Muscle layer of colon (tissue), 2 donors: Measurements from ENCODE around the gene ALKBH4.
"Not testable (repeated sequence)": the region's sequence is repeated elsewhere in the genome, so short reads cannot be mapped to it uniquely, and the experiment has no call there.

Experiments used
- H3K27ac ChIP-seq: one replicate; pipeline ENCODE4 v1.7.0; 2013; ENCODE audit warnings: low read depth, mild to moderate bottlenecking, low read length, moderate library complexity
- H3K27me3 ChIP-seq, 2 donors: one replicate each; pipeline ENCODE4 v1.7.0; 2013; ENCODE audit warnings: low read length in 2 of 2, mild to moderate bottlenecking in 2 of 2; ENCODE audit not compliant: insufficient read depth in 2 of 2, control insufficient read depth in 1 of 2
- H3K36me3 ChIP-seq: one replicate; pipeline ENCODE4 v1.7.0; 2013; ENCODE audit warnings: mild to moderate bottlenecking, low read length; ENCODE audit not compliant: insufficient read depth
- H3K4me1 ChIP-seq: one replicate; pipeline ENCODE4 v1.7.0; 2013; ENCODE audit warnings: mild to moderate bottlenecking, low read length; ENCODE audit not compliant: insufficient read depth
- H3K4me3 ChIP-seq, 2 donors: one replicate each; pipeline ENCODE4 v1.7.0; 2013; ENCODE audit warnings: low read length in 2 of 2, low read depth in 1 of 2, mild to moderate bottlenecking in 1 of 2, moderate library complexity in 1 of 2
- H3K9ac ChIP-seq: one replicate; pipeline ENCODE4 v1.7.0; 2013; ENCODE audit warnings: low read length
- H3K9me3 ChIP-seq: one replicate; pipeline ENCODE4 v1.7.0; 2013; ENCODE audit warnings: mild to moderate bottlenecking, low read length
- donor health status: abdominal sarcoma.
- donor health status: Adenocarcinoma of cecum.

The ALKBH4 gene

GRCh38 chr7:102463841-102464576 is 654 bp downstream of the ALKBH4 start:
- Histone ChIP-seq H3K4me1 (peaks cover 16% of the 10 kb centered on the region), H3K9me3 (no peaks in the 10 kb centered on the region), H3K4me3 (peak overlapping the region; percentile 97 to 100), H3K27ac (peak overlapping the region; percentile 98), H3K27me3 (no peaks in the 10 kb centered on the region), H3K36me3 (peaks cover 5% of the 10 kb centered on the region), H3K9ac (peak overlapping the region; percentile 93)

DNA sequence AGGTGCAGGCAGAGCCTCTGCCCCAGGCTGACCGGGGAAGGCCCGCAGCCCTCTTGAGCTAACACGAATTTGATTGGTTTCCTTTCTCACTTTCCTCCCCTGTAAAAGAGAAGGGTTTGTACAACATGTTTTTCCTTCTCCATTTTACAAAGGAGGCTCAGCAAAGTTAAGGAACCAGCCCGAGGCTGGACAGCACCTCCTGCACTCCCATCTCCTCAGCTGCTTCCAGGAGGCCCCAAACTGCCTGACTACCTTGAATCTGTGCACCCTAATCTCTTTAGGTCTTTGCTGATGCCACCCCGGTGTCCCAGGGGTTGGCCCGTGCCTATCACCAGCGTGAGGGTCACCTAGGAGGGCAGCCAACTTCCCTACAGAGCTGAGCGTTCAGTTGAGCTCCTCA is 4.2 kb downstream of the ALKBH4 start:
- no peaks in the 10 kb centered on the region for H3K27me3 ChIP-seq
- H3K9me3 ChIP-seq, result no peaks in the 10 kb centered on the region
- H3K4me3 ChIP-seq, result no peak overlapping the region
- no peak overlapping the region for H3K9ac ChIP-seq
- H3K36me3 ChIP-seq, result peaks cover 17% of the 10 kb centered on the region
- no peak overlapping the region for H3K27ac ChIP-seq
- peaks cover 9% of the 10 kb centered on the region for H3K4me1 ChIP-seq

GRCh38 chr7:102459221-102459844 is 5.3 kb downstream of the ALKBH4 start:
- no peaks in the 10 kb centered on the region for H3K27me3 ChIP-seq
- H3K4me1 ChIP-seq, result peaks cover 8% of the 10 kb centered on the region
- H3K36me3 ChIP-seq, result peaks cover 17% of the 10 kb centered on the region
- no peak overlapping the region for H3K27ac ChIP-seq
- no peak overlapping the region for H3K9ac ChIP-seq
- no peak overlapping the region for H3K4me3 ChIP-seq
- H3K9me3 ChIP-seq, result no peaks in the 10 kb centered on the region

- Histone ChIP-seq H3K4me3 (no peak overlapping the region), H3K27me3 (no peaks in the 10 kb centered on the region), H3K4me1 (no peaks in the 10 kb centered on the region), H3K36me3 (peaks cover 17% of the 10 kb centered on the region), H3K9ac (no peak overlapping the region), H3K9me3 (no peaks in the 10 kb centered on the region), H3K27ac (no peak overlapping the region)
Observed at GRCh38 chr7:102457352-102457924, 7.2 kb downstream of the ALKBH4 start.

DNA sequence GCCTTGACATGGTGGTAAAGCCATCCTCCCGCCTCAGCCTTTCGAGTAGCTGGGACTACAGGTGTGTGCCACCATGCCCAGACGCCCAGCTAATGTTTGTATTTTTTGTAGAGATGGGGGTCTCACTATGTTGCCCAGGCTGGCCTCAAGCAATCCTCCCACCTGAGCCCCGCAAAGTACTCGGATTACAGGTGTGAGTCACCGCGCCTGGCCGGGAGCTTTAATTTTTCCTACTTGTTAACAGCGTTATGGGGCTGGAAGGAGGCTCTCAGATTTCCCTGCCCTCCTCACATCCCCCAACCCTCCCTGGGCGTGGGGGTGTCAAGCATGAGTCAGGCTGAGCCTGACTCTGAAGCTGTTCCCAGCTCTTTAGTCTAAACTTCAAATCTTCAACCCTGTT is 8.3 kb downstream of the ALKBH4 start:
- Histone ChIP-seq H3K36me3 (peaks cover 17% of the 10 kb centered on the region), H3K27me3 (no peaks in the 10 kb centered on the region), H3K27ac (no peak overlapping the region), H3K4me1 (no peaks in the 10 kb centered on the region), H3K9ac (no peak overlapping the region), H3K4me3 (no peak overlapping the region), H3K9me3 (no peaks in the 10 kb centered on the region)

GRCh38 chr7:102455596-102455995 is 9.1 kb downstream of the ALKBH4 start:
- no peaks in the 10 kb centered on the region for H3K9me3 ChIP-seq
- peaks cover 17% of the 10 kb centered on the region for H3K36me3 ChIP-seq
- H3K4me3 ChIP-seq, result no peak overlapping the region
- H3K4me1 ChIP-seq, result no peaks in the 10 kb centered on the region
- H3K9ac ChIP-seq, result no peak overlapping the region
- H3K27me3 ChIP-seq, result no peaks in the 10 kb centered on the region
- H3K27ac ChIP-seq, result no peak overlapping the region

- H3K9me3 ChIP-seq, H3K27me3 ChIP-seq, H3K27ac ChIP-seq, H3K4me3 ChIP-seq, H3K4me1 ChIP-seq, H3K9ac ChIP-seq: not testable (repeated sequence)
- H3K36me3 ChIP-seq, result peaks cover 17% of the 10 kb centered on the region
Observed at GRCh38 chr7:102454932-102455331, 9.7 kb downstream of the ALKBH4 start.

DNA sequence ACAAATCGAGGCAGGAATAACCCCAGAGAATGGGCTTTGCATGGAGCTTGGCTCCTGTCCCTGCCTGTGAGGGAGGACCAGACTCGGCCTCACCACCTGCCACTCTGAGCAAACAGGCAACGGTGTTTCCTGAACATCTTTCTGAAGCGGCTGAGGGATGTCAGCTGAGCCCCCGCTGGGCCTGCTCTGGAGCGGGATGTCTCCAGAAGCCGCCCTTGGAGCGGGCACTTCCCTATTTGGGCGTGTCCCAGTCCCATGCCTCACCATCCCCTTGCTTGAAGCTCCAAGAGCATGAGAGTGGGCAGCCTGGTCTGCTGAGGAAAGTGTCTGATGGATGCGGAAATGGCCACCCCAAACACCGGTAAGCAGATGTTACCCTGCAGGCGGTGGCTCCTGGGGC is 10.2 kb downstream of the ALKBH4 start:
- H3K4me1 ChIP-seq, result no peaks in the 10 kb centered on the region
- no peak overlapping the region for H3K27ac ChIP-seq
- peaks cover 15% of the 10 kb centered on the region for H3K36me3 ChIP-seq
- no peak overlapping the region for H3K9ac ChIP-seq
- no peak overlapping the region for H3K4me3 ChIP-seq
- H3K9me3 ChIP-seq, result no peaks in the 10 kb centered on the region
- H3K27me3 ChIP-seq, result no peaks in the 10 kb centered on the region

GRCh38 chr7:102453319-102453718 is 11.3 kb downstream of the ALKBH4 start:
- H3K4me3 ChIP-seq, result no peak overlapping the region
- no peaks in the 10 kb centered on the region for H3K27me3 ChIP-seq
- no peak overlapping the region for H3K9ac ChIP-seq
- no peak overlapping the region for H3K27ac ChIP-seq
- no peaks in the 10 kb centered on the region for H3K9me3 ChIP-seq
- H3K4me1 ChIP-seq, result no peaks in the 10 kb centered on the region
- peaks cover 11% of the 10 kb centered on the region for H3K36me3 ChIP-seq

- Histone ChIP-seq H3K36me3 (peaks cover 11% of the 10 kb centered on the region), H3K9ac (no peak overlapping the region), H3K27me3 (no peaks in the 10 kb centered on the region), H3K9me3 (no peaks in the 10 kb centered on the region), H3K4me1 (no peaks in the 10 kb centered on the region), H3K4me3 (no peak overlapping the region), H3K27ac (no peak overlapping the region)
Observed at GRCh38 chr7:102452451-102452850, 12.2 kb downstream of the ALKBH4 start.

GRCh38 chr7:102451371-102452054 is 13.2 kb downstream of the ALKBH4 start:
- H3K4me1 ChIP-seq, result no peaks in the 10 kb centered on the region
- H3K27me3 ChIP-seq, result no peaks in the 10 kb centered on the region
- H3K27ac ChIP-seq, result no peak overlapping the region
- no peak overlapping the region for H3K9ac ChIP-seq
- H3K36me3 ChIP-seq, result peaks cover 7% of the 10 kb centered on the region
- no peaks in the 10 kb centered on the region for H3K9me3 ChIP-seq
- no peak overlapping the region for H3K4me3 ChIP-seq
